ENCODE measurements around the gene UBQLNL. TPM values are rescaled to one million over a fixed set of nuclear protein-coding genes. Genes with fewer than 3 reads are reported as not detected.

Gene UBQLNL
- polyA plus RNA-seq, 1 donor (not counting 4 experiments of a cell fraction or from before 2014, with no cell fraction given) = 0.12 TPM

DNA sequence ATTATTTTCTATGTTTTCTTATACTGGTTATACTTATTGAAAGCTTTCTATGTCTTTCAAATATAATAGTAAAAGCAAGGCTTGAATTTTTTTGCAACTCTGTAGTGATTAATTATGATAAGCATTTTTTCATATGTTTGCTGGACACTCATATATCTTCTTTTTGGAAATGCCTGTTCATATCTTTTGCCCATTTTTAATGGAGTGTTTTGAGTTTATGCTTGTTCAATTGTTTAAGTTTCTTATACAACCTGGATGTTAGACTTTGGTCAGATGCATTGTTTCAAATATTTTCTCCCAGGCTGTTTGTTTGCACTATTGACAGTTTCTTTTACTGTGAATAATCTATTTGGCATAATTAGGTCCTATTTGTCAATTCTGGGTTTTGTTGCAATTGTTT is 20.0 kb upstream of the UBQLNL start:
- Histone ChIP-seq H3K27ac (ENCODE audit: control insufficient read depth, insufficient read depth, low read length) (no peak overlapping the region), H3K4me1 (ENCODE audit: control insufficient read depth, extremely low read depth, insufficient read depth, low read length) (no peaks in the 10 kb centered on the region), H3K9me3 (ENCODE audit: control insufficient read depth, low read depth, low read length) (no peaks in the 10 kb centered on the region), H3K4me3 (ENCODE audit: control insufficient read depth in 2 of 3, extremely low read depth in 1 of 3, insufficient read depth in 2 of 3, low read depth in 1 of 3, low read length in 3 of 3) (no peak overlapping the region), H3K4me2 (ENCODE audit: control insufficient read depth, extremely low read depth, insufficient read depth, low read depth, low read length) (no peak overlapping the region), H3K27me3 (ENCODE audit: control insufficient read depth, extremely low read depth, insufficient read depth, low read length) (no peaks in the 10 kb centered on the region), H3K9me1 (ENCODE audit: control insufficient read depth, extremely low read depth, insufficient read depth, low read length) (no peaks in the 10 kb centered on the region), H3K79me2 (ENCODE audit: control insufficient read depth, insufficient read depth, low read length) (no peaks in the 10 kb centered on the region), H3K36me3 (ENCODE audit: control insufficient read depth in 2 of 2, extremely low read depth in 1 of 2, insufficient read depth in 2 of 2, low read length in 2 of 2) (no peaks in the 10 kb centered on the region), H3K9ac (ENCODE audit: control insufficient read depth, extremely low read depth, insufficient read depth, low read length) (no peak overlapping the region), H2AFZ (ENCODE audit: control insufficient read depth, low read length) (no peak overlapping the region), H4K20me1 (ENCODE audit: control insufficient read depth, extremely low read depth, insufficient read depth, low read length) (no peaks in the 10 kb centered on the region)
- TF ChIP-seq, protein P1, sequence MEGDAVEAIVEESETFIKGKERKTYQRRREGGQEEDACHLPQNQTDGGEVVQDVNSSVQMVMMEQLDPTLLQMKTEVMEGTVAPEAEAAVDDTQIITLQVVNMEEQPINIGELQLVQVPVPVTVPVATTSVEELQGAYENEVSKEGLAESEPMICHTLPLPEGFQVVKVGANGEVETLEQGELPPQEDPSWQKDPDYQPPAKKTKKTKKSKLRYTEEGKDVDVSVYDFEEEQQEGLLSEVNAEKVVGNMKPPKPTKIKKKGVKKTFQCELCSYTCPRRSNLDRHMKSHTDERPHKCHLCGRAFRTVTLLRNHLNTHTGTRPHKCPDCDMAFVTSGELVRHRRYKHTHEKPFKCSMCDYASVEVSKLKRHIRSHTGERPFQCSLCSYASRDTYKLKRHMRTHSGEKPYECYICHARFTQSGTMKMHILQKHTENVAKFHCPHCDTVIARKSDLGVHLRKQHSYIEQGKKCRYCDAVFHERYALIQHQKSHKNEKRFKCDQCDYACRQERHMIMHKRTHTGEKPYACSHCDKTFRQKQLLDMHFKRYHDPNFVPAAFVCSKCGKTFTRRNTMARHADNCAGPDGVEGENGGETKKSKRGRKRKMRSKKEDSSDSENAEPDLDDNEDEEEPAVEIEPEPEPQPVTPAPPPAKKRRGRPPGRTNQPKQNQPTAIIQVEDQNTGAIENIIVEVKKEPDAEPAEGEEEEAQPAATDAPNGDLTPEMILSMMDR (optimal IDR thresholded peaks at IDR 0.05 in 1 of 3, IDR thresholded peaks at IDR 0.05 in 1 of 3, conservative IDR thresholded peaks at IDR 0.05 in 1 of 3; ENCODE audit: extremely low read depth in 1 of 3, insufficient read depth in 2 of 3, low read length in 3 of 3) = no peak
- no peak for TF ChIP-seq EZH2 (IDR thresholded peaks at IDR 0.05; ENCODE audit: low read length)
- DNase-seq (ENCODE audit: low read depth, low spot score) (no peak), FAIRE-seq (no peak)
- dilution Hi-C loops (cut with MboI; ENCODE audit: extremely low pct_ligation_motif_present, low sequenced_read_pairs) = no loop called here

DNA sequence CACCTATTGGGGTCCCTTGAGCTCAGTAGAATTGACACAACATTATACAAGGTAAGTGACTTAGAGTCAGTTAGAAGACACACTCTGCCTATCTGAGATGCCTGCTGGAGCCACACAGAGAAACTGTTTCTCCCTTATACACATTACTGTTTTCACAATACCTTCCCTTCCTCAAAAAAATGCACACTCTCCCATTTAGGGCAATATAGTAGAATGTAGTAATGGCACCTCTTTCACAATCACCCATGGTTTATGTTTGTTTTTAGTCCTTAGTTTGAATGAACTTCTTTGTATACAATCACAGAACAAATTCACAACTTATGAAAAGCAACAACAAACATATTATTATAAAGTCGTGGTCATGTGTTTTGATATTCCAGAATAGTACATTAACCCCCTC is 17.5 kb upstream of the UBQLNL start:
- TF ChIP-seq, protein P1 (optimal IDR thresholded peaks at IDR 0.05 in 1 of 3, IDR thresholded peaks at IDR 0.05 in 1 of 3, conservative IDR thresholded peaks at IDR 0.05 in 1 of 3; ENCODE audit: extremely low read depth in 1 of 3, insufficient read depth in 2 of 3, low read length in 3 of 3) = no peak
- no peak for TF ChIP-seq EZH2 (IDR thresholded peaks at IDR 0.05; ENCODE audit: low read length)
- no peaks in the 10 kb centered on the region for H3K36me3 ChIP-seq (ENCODE audit: control insufficient read depth in 2 of 2, extremely low read depth in 1 of 2, insufficient read depth in 2 of 2, low read length in 2 of 2)
- H3K9me3 ChIP-seq (ENCODE audit: control insufficient read depth, low read depth, low read length) = no peaks in the 10 kb centered on the region
- DNase-seq (ENCODE audit: low read depth, low spot score) (no peak), FAIRE-seq (no peak)
- H3K9ac ChIP-seq (ENCODE audit: control insufficient read depth, extremely low read depth, insufficient read depth, low read length) = no peak overlapping the region
- H3K4me1 ChIP-seq (ENCODE audit: control insufficient read depth, extremely low read depth, insufficient read depth, low read length) = no peaks in the 10 kb centered on the region
- H2AFZ ChIP-seq (ENCODE audit: control insufficient read depth, low read length) = no peak overlapping the region
- no peak overlapping the region for H3K4me2 ChIP-seq (ENCODE audit: control insufficient read depth, extremely low read depth, insufficient read depth, low read depth, low read length)
- H4K20me1 ChIP-seq (ENCODE audit: control insufficient read depth, extremely low read depth, insufficient read depth, low read length) = no peaks in the 10 kb centered on the region
- no peak overlapping the region for H3K27ac ChIP-seq (ENCODE audit: control insufficient read depth, insufficient read depth, low read length)
- H3K27me3 ChIP-seq (ENCODE audit: control insufficient read depth, extremely low read depth, insufficient read depth, low read length) = no peaks in the 10 kb centered on the region
- dilution Hi-C loops (cut with MboI; ENCODE audit: extremely low pct_ligation_motif_present, low sequenced_read_pairs) = no loop called here
- H3K9me1 ChIP-seq (ENCODE audit: control insufficient read depth, extremely low read depth, insufficient read depth, low read length) = no peaks in the 10 kb centered on the region
- no peak overlapping the region for H3K4me3 ChIP-seq (ENCODE audit: control insufficient read depth in 2 of 3, extremely low read depth in 1 of 3, insufficient read depth in 2 of 3, low read depth in 1 of 3, low read length in 3 of 3)
- no peaks in the 10 kb centered on the region for H3K79me2 ChIP-seq (ENCODE audit: control insufficient read depth, insufficient read depth, low read length)

Measured in keratinocyte (primary cell).